CD4-positive, alpha-beta T cell treated with Interleukin-1 beta for 1 hour (primary cell): ENCODE results near the gene LRRC3.
A peak's percentile ranks its signal among the peaks of the same experiment; 100 is the strongest.
"Not testable (repeated sequence)": the region's sequence is repeated elsewhere in the genome, so short reads cannot be mapped to it uniquely, and the experiment has no call there.

Source experiments
- DNase-seq, 2 donors: peaks; one replicate each; pipeline ENCODE4 v3.0.0-alpha.2; 2020 to 2022

LRRC3 gene

DNA sequence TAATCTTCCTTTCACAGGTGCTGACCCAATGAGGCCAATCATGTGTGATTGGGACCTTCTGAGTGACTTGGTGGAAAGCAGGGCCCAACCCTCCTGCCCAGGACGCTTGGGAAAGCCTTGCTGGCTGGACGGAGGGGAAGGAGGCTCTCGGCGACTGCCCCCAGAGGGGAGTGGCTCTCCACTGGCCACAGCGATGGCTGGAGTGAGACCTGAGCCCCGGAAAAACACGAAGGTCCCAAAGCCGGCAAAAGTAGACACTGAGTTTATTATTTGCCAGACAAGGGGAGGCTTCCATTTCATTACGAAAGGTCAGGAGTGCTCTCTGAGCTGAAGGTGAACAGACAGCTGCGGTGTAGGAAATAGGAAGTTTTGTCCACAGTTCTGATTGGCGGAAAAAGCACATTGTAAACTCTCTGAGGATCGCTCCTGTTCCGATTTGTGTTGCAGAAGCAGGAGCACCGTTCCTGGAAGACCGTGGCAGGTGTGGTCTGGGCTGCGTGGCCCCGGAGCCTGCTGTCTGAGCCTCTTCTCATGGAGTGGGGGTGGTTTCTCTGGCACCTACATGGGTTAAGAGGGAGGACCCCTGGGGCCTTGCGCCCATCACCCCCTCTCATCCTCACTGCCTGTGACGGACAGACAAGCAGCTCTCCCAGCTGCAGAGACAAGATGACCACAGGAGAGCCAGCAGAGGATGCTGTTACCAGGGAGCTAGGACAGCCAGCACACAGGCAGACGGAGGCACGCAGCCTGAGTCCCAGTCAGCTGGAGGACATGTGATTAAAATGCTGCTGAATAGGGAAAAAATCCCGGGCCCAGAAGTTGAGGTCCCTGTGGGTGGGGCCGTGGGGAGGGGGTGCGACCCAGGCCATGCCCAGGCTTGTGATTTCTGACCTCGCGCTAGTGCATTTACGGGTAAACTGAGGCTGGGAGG is 43.2 kb downstream of the LRRC3 start:
- DNase-seq: no peak

DNA sequence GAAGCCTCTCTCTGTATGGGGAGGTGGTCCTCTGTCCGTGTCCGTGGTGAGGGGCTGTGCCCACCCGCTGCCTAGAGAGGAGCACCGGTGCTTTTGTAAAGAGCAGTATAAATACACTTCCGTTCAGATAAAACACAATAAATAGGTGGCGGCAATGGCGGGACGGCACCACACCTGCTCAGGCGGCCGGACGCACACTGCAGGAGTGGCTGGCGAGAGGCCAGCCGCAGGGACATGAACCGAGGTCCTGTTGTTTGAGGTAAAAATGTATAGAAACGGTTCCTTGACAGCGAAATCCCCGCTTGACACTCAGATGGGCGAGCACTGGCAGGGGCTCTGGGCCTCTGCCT is 43.9 kb downstream of the LRRC3 start:
- no peak for DNase-seq

DNA sequence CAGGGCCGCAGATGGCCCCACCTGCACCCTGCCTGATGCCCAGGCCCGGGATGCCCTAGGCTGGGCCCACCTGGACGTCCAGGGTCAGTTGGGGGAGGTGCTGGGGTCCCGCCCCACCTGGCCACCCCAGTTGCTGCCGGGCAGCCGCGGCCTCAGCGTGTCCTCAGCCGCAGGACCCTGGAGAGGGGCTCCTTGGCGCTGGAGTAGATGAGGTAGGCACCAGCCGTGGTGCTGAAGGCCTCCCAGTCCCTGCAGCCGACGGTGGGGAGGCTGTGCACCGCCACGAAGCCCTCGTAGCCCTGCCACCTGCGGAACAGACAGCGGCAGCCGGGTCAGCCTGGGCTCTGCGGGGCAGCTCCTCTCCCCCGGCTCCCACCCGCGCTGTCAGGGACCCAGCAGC is 44.3 kb downstream of the LRRC3 start:
- DNase-seq: no peak

DNA sequence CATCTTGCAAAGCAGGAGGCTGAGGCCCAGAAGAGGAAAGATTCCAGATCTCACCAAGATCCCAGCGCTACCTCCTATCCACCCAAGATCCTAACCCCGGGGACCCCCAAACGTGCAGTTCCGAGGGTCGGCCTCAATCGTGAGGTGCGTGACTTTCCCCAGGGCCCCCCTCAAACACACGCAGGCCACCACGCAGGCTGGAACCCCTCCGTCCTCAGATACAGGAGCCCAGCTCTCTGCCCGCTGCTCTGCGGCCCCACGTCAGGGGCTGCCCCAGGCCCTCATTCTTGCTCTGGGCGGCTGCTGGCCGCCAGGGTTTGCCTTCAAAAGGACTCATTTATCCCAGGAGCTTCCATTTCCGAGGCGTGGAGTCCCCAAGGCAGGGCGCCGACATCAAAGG is 44.8 kb downstream of the LRRC3 start:
- no peak for DNase-seq

DNA sequence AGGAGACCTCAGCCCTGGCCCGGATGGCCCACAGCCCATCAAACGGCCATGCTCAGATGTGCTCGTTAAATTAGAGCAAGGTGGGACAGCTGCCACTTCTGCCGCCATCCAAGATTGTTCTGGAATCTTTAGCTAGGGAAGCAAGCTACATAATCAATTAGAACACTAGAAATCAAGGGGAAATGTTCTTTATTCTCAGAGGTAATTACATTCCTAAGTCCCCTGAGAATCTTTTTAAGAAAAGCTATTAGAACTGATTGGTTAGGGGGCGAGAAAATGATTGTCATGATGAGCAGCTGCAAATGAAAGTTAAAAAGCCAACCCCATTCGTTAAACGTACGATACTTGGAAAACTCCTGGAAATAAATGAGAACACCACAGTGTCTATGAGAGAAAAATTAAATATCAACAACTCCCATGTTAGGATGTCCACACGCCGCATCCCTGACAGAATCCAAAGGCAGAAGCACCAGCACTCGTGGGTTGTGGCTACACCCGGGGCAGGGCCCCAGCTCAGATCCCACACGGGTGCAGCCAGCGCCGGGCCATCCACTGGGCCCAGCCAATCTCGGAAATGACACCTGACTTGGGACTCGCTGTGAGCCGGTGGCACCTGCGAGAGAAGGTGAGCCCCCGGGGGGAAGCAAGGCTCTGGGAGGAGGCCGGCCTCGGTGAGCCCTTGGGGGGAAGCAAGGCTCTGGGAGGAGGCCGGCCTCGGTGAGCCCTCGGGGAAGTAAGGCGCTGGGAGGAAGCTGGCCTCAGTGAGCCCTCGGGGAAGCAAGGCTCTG is 47.1 kb downstream of the LRRC3 start:
- no peak for DNase-seq

DNA sequence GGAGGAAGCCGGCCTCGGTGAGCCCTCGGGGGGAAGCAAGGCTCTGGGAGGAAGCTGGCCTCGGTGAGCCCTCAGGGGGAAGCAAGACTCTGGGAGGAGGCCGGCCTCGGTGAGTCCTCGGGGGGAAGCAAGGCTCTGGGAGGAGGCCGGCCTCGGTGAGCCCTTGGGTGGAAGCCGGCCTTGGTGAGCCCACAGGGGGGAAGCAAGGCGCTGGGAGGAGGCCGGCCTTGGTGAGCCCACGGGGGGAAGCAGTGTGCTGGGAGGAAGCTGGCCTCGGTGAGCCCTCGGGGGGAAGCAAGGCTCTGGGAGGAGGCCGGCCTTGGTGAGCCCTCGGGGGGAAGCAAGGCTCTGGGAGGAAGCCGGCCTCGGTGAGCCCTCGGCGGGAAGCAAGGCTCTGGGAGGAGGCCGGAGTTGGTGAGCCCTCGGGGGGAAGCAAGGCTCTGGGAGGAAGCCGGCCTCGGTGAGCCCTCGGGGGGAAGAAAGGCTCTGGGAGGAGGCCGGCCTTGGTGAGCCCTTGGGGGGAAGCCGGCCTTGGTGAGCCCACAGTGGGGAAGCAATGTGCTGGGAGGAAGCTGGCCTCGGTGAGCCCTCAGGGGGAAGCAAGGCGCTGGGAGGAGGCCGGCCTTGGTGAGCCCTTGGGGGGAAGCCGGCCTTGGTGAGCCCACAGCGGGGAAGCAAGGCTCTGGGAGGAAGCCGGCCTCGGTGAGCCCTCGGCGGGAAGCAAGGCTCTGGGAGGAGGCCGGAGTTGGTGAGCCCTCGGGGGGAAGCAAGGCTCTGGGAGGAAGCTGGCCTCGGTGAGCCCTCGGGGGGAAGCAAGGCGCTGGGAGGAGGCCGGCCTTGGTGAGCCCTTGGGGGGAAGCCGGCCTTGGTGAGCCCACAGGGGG is 47.9 kb downstream of the LRRC3 start:
- not testable (repeated sequence) for DNase-seq

DNA sequence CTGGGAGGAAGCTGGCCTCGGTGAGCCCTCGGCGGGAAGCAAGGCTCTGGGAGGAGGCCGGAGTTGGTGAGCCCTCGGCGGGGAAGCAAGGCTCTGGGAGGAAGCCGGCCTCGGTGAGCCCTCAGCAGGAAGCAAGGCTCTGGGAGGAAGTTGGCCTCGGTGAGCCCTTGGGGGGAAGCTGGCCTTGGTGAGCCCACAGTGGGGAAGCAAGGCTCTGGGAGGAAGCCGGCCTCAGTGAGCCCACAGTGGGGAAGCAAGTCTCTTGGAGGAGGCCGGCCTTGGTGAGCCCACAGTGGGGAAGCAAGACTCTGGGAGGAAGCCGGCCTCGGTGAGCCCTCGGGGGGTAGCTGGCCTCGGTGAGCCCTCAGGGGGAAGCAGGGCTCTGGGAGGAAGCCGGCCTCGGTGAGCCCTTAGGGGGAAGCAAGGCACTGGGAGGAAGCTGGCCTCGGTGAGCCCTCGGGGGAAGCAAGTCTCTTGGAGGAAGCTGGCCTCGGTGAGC is 48.6 kb downstream of the LRRC3 start:
- peak in 1 of 2 donors; percentile 12 for DNase-seq

DNA sequence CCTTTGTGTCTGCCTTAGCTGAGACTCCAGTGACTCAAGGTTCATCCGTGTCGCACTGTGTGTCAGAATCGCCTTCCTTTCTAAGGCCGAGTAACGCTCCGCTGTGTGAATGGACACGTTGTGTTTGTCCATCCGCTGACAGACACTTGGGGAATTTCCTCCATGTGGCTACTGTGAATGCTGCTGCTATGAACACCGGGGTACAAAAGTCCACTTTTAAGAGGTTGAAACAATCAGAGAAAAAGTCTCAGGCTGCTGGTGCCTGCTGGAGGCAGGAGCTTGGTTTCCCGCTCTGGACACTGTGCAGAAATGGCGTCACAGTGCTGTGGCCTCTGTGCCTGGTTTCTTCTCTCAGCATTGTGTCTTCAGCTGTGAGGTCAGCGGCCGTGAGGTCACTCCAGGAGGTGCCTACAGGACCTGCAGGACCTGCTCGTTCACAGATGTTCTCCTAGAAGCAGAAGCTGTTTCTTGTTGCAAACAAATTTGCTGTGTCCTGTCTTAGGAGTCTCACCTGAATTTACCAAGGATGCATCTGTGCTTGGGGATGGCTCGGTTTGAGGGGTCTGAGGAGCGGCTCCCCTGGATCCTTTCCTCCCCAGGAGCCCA is 50.5 kb downstream of the LRRC3 start:
- DNase-seq: no peak

DNA sequence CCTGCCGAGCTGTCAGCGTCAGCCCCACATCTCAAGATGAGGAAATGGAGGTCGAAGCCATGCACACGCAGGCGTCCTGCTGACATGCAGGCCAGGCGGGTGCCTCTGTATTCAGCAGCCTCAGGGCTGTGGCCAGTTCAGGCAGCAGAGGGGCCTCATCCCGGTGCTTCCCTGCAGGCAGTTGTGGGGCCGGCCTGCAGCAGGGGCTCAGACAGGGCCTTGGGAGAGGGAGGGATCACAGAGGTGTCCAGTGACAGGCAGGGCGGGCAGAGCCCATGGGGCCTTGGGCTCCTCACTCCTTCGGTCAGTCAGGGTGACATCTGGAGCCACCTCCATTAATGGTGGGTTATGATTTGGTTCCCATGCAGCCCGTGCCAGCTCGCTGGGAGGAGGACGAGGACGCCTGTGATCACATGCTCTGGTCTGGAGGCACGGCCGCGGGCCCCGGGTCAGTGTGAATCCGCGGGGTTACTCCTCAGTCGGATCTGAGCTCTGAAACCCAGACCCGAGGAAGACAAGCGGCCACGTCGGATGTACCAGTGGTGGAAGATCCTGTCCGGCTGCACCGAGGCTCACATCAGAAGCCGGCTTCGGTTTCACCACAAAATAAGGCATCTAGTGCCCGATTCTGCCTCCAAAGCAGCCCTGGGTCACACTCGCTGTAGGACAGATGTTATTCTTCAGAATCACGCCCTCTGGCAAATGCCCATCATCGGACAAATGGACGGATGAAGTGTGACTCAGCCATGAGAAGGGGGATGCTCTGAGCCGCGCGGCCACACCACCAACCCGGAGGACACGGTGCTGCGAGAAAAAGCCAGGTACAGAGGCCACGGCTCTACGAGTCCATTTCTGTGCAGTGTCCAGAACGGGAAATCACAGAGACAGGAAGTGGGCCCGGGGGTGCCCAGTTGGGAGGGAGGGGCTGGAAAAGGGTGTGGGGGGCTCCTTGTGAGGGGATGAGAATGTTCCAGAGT is 51.3 kb downstream of the LRRC3 start:
- DNase-seq: no peak

DNA sequence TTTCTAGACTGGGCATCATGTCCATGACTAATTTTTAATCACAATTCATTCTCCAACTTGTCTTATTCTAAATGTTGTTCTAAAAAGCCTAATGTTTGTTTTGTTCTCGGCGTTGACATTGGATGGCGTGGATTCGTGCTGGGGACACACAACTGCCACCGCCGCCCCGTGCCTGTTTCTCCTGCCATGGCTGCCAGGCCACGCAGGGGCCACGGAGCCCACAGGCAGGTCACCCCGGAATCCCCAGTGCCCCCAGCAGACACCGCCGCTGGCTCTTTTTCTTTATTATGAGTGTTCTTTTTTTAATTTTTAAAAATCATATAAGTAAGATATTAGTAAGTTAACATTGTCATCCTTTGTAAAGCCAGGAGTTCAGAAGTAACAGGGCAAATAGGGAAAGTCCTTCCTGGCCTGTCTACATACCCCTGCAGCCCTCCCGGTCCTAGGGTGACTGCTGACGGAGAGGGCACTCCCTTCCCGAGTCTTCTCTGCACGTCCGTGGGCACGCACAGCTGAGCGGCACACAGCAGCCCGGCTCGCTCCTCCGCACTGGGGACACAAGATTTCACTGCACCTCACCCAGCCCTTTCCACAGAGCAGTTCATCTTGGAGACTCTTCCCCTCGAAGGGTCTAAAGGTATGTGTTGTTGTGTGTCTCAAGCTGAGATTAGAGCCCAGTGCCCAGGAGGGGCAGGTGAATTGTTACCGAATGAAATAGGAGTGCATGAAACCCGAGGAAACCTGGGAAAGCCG is 52.5 kb downstream of the LRRC3 start:
- DNase-seq: no peak

DNA sequence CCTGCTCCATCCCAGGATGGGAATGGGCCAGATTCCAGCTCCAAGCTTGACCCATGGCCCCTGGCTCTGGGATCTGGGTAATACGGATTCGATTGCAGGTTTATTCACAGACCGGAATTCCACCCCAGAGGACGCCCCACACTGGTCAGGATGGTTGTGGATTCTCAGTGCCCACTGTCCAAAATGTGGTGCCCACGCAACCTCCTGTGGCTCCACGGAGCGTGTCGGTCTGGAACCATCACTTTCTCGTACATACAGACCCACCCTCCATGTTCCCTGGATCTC is 53.1 kb downstream of the LRRC3 start:
- no peak for DNase-seq

DNA sequence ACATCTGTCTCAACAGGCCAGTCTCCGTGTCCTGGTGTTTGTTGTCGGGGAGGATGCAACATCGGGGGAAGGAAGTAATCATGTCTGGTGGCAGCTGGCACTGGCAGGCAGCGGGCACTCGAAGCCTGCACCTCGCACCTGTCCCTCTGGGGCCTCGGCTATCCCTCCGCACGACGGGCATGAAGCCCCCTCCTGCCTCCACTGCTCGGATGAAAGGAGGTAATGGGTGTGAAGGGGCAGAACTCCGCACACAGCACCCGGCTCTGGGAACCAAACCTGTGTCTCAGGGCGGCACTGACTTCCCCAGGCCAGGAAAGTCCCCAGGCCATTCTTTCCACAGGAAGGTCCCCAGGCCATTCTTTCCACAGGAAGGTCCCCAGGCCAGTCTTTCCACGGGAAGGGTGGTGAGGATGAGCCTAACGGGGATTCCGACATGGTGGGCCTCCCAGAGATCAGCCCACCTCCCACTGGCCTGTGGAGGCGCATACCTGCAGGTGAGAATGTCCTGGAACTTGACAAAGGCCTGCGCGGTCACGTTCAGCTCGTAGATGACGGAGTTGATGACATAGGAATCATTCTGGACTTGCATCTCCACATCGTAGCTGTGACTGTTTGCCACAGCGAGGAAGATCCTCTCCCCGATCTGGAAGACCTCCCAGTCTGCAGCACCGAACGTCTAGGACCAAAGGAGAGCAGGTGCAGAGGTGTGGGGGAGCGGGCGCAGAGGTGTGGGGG is 53.6 kb downstream of the LRRC3 start:
- DNase-seq: no peak

DNA sequence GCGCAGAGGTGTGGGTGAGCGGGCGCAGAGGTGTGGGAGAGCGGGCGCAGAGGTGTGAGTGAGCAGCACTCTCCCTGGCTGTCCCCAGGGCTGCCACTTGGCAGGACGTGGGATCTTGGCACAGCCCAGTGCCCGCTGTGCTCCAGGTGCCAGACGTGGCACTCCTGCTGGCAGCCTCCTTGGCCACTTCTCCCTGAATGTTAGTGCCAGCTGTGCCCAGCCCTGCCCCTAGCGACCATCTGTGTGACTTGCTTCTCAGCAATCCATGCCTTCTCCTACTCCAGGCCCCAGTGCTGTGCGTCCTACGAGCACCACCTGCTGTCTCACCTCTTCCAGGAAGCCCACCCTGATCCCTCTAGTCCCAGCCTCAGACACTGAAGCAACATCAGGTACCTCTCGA is 54.2 kb downstream of the LRRC3 start:
- no peak for DNase-seq

DNA sequence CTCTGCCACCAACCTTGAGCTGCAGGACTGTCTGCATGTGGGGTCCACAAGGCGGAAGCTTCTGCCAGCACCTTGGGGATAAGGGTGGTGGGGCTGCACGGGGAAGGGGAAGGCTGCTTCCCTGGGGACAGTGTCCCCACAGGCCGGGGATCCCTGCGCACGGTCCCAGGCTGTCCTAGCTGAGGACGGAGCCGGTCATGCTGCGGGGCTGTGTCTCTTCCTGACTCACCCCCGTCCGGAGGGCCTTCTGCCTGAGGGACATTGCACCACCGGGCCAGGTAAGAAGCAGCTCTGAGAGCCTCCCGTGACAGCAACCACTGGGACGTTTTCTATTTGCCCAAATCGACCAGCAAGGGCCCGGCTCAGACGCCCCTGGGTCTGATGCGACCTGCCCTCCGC is 54.8 kb downstream of the LRRC3 start:
- DNase-seq: no peak

DNA sequence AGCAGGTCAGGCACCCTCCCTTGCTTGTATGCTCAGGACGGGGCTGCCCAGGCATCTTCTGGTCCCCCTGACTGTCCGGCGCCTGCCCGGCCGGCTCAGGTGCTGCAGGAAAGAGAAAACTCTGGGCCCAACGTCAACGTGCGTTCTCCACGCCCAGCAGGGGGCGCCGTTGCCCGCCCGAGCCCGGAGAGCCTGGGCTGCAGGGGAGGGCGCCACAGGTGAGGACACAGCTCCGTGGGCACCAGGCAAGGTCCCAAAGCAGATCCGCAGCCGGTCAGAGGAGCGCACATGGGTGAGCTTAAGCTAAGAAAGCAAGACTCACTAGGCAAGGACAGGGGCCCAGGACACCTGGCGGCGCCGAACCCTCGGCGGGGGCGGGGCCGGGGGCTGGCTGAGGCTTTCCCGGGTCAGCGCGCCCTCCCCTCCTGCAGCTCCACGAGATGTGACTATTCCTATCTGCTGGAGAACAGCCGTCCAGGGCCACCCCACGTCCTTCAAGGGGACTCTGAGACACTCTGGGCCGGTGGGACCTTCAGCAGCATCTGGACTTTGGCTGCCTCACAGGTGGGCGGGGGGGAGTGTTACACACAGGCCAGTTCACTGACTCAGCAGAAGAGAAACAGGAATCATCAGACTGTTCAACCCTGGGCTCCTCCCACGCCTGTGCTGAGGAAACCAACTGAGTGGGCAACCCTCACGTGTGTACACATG is 55.4 kb downstream of the LRRC3 start:
- peak; percentile 78 to 82 for DNase-seq

DNA sequence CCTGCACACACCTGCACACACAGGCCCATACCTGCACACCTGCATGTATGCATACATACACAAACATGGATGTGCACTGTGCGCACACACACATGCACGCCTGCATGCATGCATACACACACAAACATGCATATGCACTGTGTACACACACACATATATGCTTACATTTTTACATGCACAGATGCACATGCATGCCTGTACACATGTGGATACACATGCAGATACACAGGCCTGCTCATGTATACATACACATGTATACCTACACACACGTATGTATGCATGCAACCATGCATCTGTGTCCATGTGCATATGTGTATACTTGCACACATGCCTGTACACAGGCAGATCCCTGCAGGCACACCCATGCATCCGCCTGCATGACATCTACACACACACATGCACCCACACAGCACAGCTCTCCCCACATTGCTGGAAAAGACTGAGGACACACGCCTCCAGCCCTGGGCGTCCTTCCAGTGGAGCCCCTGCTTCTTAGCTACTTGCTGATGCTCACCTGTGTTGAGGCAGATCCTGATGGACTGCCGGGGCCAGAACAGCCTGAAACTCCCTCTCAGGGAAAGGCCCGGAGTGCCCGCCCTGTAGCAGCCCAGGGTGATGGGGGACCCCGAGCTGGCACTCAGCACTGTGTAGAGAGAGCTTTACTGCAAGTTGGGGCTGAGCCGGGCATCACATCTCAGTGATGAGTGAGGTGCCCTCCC is 56.1 kb downstream of the LRRC3 start:
- DNase-seq: no peak
